Stomach smooth muscle (tissue), 2 donors: ENCODE data around the gene SLC13A3.

Experiments used
- H3K27ac ChIP-seq: one replicate; pipeline ENCODE4 v1.7.0; 2013; ENCODE audit warnings: mild to moderate bottlenecking, low read length, inconsistent platforms
- H3K27me3 ChIP-seq, 2 donors: one replicate each; pipeline ENCODE4 v1.7.0; 2013; ENCODE audit warnings: low read length in 2 of 2; ENCODE audit not compliant: insufficient read depth in 2 of 2, control insufficient read depth in 1 of 2
- H3K36me3 ChIP-seq, 2 donors: one replicate each; pipeline ENCODE4 v1.7.0; 2013; ENCODE audit warnings: low read length in 2 of 2; ENCODE audit not compliant: control insufficient read depth in 2 of 2, insufficient read depth in 2 of 2
- H3K4me1 ChIP-seq: one replicate; pipeline ENCODE4 v1.7.0; 2013; ENCODE audit warnings: low read length; ENCODE audit not compliant: control insufficient read depth, insufficient read depth
- H3K4me3 ChIP-seq, 2 donors: one replicate each; pipeline ENCODE4 v1.7.0; 2013; ENCODE audit warnings: low read length in 2 of 2
- H3K9ac ChIP-seq, 2 donors: one replicate each; pipeline ENCODE4 v1.7.0; 2013; ENCODE audit warnings: low read length in 2 of 2, mild to moderate bottlenecking in 1 of 2
- H3K9me3 ChIP-seq, 2 donors: one replicate each; pipeline ENCODE4 v1.7.0; 2013; ENCODE audit warnings: low read length in 2 of 2; ENCODE audit not compliant: control insufficient read depth in 2 of 2
- donor health status: healthy.
- donor health status: Pancreatic carcinoma.

The SLC13A3 gene

GRCh38 chr20:46622165-46622564, 29.1 kb downstream of the SLC13A3 start:
- Histone ChIP-seq H3K4me1 (no peaks in the 10 kb centered on the region), H3K4me3 (no peak overlapping the region), H3K27me3 (no peaks in the 10 kb centered on the region), H3K9ac (no peak overlapping the region), H3K9me3 (peaks cover 5 to 11% of the 10 kb centered on the region in 2 donors), H3K36me3 (no peaks in the 10 kb centered on the region), H3K27ac (no peak overlapping the region)

GRCh38 chr20:46621492-46621891, 29.8 kb downstream of the SLC13A3 start:
- Histone ChIP-seq H3K27me3 (no peaks in the 10 kb centered on the region), H3K9ac (no peak overlapping the region), H3K36me3 (no peaks in the 10 kb centered on the region), H3K9me3 (peaks cover 5 to 11% of the 10 kb centered on the region in 2 donors), H3K4me3 (no peak overlapping the region), H3K4me1 (no peaks in the 10 kb centered on the region), H3K27ac (no peak overlapping the region)

GRCh38 chr20:46619445-46619844, 31.8 kb downstream of the SLC13A3 start:
- Histone ChIP-seq H3K9ac (no peak overlapping the region), H3K4me3 (no peak overlapping the region), H3K27me3 (no peaks in the 10 kb centered on the region), H3K36me3 (no peaks in the 10 kb centered on the region), H3K4me1 (no peaks in the 10 kb centered on the region), H3K27ac (no peak overlapping the region), H3K9me3 (peaks cover 0 to 10% of the 10 kb centered on the region in 2 donors)

- Histone ChIP-seq H3K9ac (no peak overlapping the region), H3K27ac (no peak overlapping the region), H3K36me3 (no peaks in the 10 kb centered on the region), H3K4me3 (no peak overlapping the region), H3K9me3 (peaks cover 0 to 3% of the 10 kb centered on the region in 2 donors), H3K27me3 (no peaks in the 10 kb centered on the region), H3K4me1 (no peaks in the 10 kb centered on the region)
Observed at GRCh38 chr20:46618316-46619100, 32.8 kb downstream of the SLC13A3 start.

- H3K9ac ChIP-seq = no peak overlapping the region
- H3K4me1 ChIP-seq = peaks cover 3% of the 10 kb centered on the region
- H3K36me3 ChIP-seq = no peaks in the 10 kb centered on the region
- H3K9me3 ChIP-seq = peaks cover 0 to 6% of the 10 kb centered on the region in 2 donors
- no peaks in the 10 kb centered on the region for H3K27me3 ChIP-seq
- no peak overlapping the region for H3K4me3 ChIP-seq
- H3K27ac ChIP-seq = no peak overlapping the region
Observed at GRCh38 chr20:46614503-46614902, 36.8 kb downstream of the SLC13A3 start.

GRCh38 chr20:46610145-46610544, 41.1 kb downstream of the SLC13A3 start:
- H3K9me3 ChIP-seq = peaks cover 0 to 2% of the 10 kb centered on the region in 2 donors
- H3K27ac ChIP-seq = no peak overlapping the region
- H3K36me3 ChIP-seq = no peaks in the 10 kb centered on the region
- H3K4me3 ChIP-seq = no peak overlapping the region
- H3K4me1 ChIP-seq = peaks cover 3% of the 10 kb centered on the region
- H3K27me3 ChIP-seq = no peaks in the 10 kb centered on the region
- H3K9ac ChIP-seq = no peak overlapping the region

- Histone ChIP-seq H3K27me3 (no peaks in the 10 kb centered on the region), H3K9ac (no peak overlapping the region), H3K9me3 (peaks cover 0 to 2% of the 10 kb centered on the region in 2 donors), H3K36me3 (no peaks in the 10 kb centered on the region), H3K4me1 (peaks cover 3% of the 10 kb centered on the region), H3K4me3 (no peak overlapping the region), H3K27ac (no peak overlapping the region)
Observed at GRCh38 chr20:46609043-46609442, 42.2 kb downstream of the SLC13A3 start.

GRCh38 chr20:46607849-46608497, 43.3 kb downstream of the SLC13A3 start:
- Histone ChIP-seq H3K4me3 (no peak overlapping the region), H3K9ac (no peak overlapping the region), H3K36me3 (no peaks in the 10 kb centered on the region), H3K4me1 (peaks cover 2% of the 10 kb centered on the region), H3K9me3 (peaks cover 0 to 2% of the 10 kb centered on the region in 2 donors), H3K27me3 (no peaks in the 10 kb centered on the region), H3K27ac (no peak overlapping the region)

GRCh38 chr20:46607191-46607848, 43.9 kb downstream of the SLC13A3 start:
- H3K4me1 ChIP-seq = no peaks in the 10 kb centered on the region
- H3K27ac ChIP-seq = no peak overlapping the region
- H3K9me3 ChIP-seq = peaks cover 0 to 2% of the 10 kb centered on the region in 2 donors
- H3K36me3 ChIP-seq = no peaks in the 10 kb centered on the region
- no peaks in the 10 kb centered on the region for H3K27me3 ChIP-seq
- H3K4me3 ChIP-seq = no peak overlapping the region
- no peak overlapping the region for H3K9ac ChIP-seq

GRCh38 chr20:46606817-46607190, 44.5 kb downstream of the SLC13A3 start:
- no peak overlapping the region for H3K9ac ChIP-seq
- no peak overlapping the region for H3K27ac ChIP-seq
- no peaks in the 10 kb centered on the region for H3K36me3 ChIP-seq
- H3K27me3 ChIP-seq = no peaks in the 10 kb centered on the region
- no peak overlapping the region for H3K4me3 ChIP-seq
- H3K9me3 ChIP-seq = peaks cover 0 to 2% of the 10 kb centered on the region in 2 donors
- H3K4me1 ChIP-seq = no peaks in the 10 kb centered on the region
